Ramos (cell line): ENCODE measurements around the gene GPR156.

Experiments
- in situ Hi-C: fragments of 300-500 bp; cut with MboI; formaldehyde crosslinking; loops from one replicate; pipeline ENCODE4 v1.14.3; 2022; ENCODE audit warnings: low sequenced_read_pairs; ENCODE audit not compliant: unreplicated experiment

Gene GPR156

GRCh38 chr3:120140098-120140742 lies 144.8 kb downstream of the GPR156 start:
- in situ Hi-C loops: no loop called here

- in situ Hi-C loops: no loop called here
Measured at GRCh38 chr3:120139140-120139539, 145.9 kb downstream of the GPR156 start.

GRCh38 chr3:120137548-120137947 lies 147.5 kb downstream of the GPR156 start:
- in situ Hi-C loops: no loop called here

GRCh38 chr3:120130656-120131055 lies 154.4 kb downstream of the GPR156 start:
- in situ Hi-C loops: no loop called here

GRCh38 chr3:120129718-120130513 lies 155.1 kb downstream of the GPR156 start:
- in situ Hi-C loops: no loop called here

- in situ Hi-C loops: no loop called here
Measured at GRCh38 chr3:120129051-120129450, 156.0 kb downstream of the GPR156 start.

GRCh38 chr3:120125992-120126391 lies 159.0 kb downstream of the GPR156 start:
- in situ Hi-C loops: no loop called here

- in situ Hi-C loops: no loop called here
Measured at GRCh38 chr3:120119846-120120510, 165.0 kb downstream of the GPR156 start.
